Measurements from ENCODE around the gene OAS1. TPM values are rescaled to one million over a fixed set of nuclear protein-coding genes. Genes with fewer than 3 reads are reported as not detected.

OAS1 gene
- total RNA-seq, 1 donor from 2014 or later = 132 TPM

GRCh38 chr12:112927475-112927874, 20.7 kb downstream of the OAS1 start:
- Histone ChIP-seq H3K4me3 (ENCODE audit: insufficient read depth, low read depth, low read length) (no peak overlapping the region), H4K20me1 (ENCODE audit: insufficient read depth, low read length) (no peaks in the 10 kb centered on the region), H3K27ac (ENCODE audit: low read depth, low read length) (no peak overlapping the region), H3K36me3 (ENCODE audit: insufficient read depth, low read length) (no peaks in the 10 kb centered on the region), H3K4me2 (ENCODE audit: low read length) (no peak overlapping the region), H3K27me3 (ENCODE audit: insufficient read depth, low read length) (peaks cover 7% of the 10 kb centered on the region), H3K9ac (ENCODE audit: low read length) (no peak overlapping the region), H3K79me2 (ENCODE audit: insufficient read depth, low read length) (no peaks in the 10 kb centered on the region), H3K9me3 (ENCODE audit: insufficient read depth, low read depth, low read length) (no peaks in the 10 kb centered on the region), H2AFZ (ENCODE audit: low read depth, low read length) (no peak overlapping the region), H3K4me1 (ENCODE audit: insufficient read depth, low read length) (no peaks in the 10 kb centered on the region)
- peaks cover 6% of the 10 kb centered on the region for H3K9me3 Mint-ChIP-seq (ENCODE audit: unreplicated experiment)
- FAIRE-seq (no peak), DNase-seq (ENCODE audit: low read depth) (no peak)
- peaks cover 17% of the 10 kb centered on the region for H3K27me3 Mint-ChIP-seq (ENCODE audit: low read depth, unreplicated experiment)
- no peak overlapping the region for H3K27ac Mint-ChIP-seq (ENCODE audit: unreplicated experiment)
- H3K4me1 Mint-ChIP-seq (ENCODE audit: low read depth, unreplicated experiment) = peaks cover 3% of the 10 kb centered on the region
- H3K4me3 Mint-ChIP-seq (ENCODE audit: unreplicated experiment) = no peak overlapping the region
- TF ChIP-seq EZH2 (IDR thresholded peaks at IDR 0.05; ENCODE audit: insufficient read depth, low read length) (no peak), CTCF (IDR thresholded peaks at IDR 0.05; ENCODE audit: insufficient read depth, low read depth, low read length) (no peak)
- H3K36me3 Mint-ChIP-seq (ENCODE audit: low read depth, unreplicated experiment) = peaks cover 3% of the 10 kb centered on the region

DNA sequence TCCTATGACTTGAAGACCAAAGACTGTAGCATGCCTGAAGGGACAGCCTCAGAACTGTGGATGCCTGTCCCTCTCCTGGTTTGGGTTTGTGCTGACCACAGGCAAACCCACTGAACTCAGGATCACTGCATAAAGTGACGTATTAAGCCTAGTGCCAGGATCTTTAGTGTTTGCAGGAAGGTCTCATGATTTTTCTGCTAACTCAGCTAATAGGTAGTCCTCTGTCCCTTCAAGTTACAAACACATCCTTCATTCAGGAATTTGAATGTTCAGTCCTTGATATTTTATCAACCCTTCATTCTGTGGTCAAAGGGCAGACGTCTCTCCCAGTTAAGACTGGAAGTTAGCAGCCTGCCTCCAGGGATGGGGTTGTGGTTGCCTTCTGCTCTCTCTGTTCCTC, 21.2 kb downstream of the OAS1 start:
- H3K27ac Mint-ChIP-seq (ENCODE audit: unreplicated experiment) = no peak overlapping the region
- peaks cover 3% of the 10 kb centered on the region for H3K36me3 Mint-ChIP-seq (ENCODE audit: low read depth, unreplicated experiment)
- Histone ChIP-seq H3K4me1 (ENCODE audit: insufficient read depth, low read length) (no peaks in the 10 kb centered on the region), H3K27me3 (ENCODE audit: insufficient read depth, low read length) (peaks cover 7% of the 10 kb centered on the region), H3K9ac (ENCODE audit: low read length) (no peak overlapping the region), H3K79me2 (ENCODE audit: insufficient read depth, low read length) (no peaks in the 10 kb centered on the region), H2AFZ (ENCODE audit: low read depth, low read length) (no peak overlapping the region), H3K36me3 (ENCODE audit: insufficient read depth, low read length) (no peaks in the 10 kb centered on the region), H4K20me1 (ENCODE audit: insufficient read depth, low read length) (no peaks in the 10 kb centered on the region), H3K9me3 (ENCODE audit: insufficient read depth, low read depth, low read length) (no peaks in the 10 kb centered on the region), H3K27ac (ENCODE audit: low read depth, low read length) (no peak overlapping the region), H3K4me2 (ENCODE audit: low read length) (no peak overlapping the region), H3K4me3 (ENCODE audit: insufficient read depth, low read depth, low read length) (no peak overlapping the region)
- TF ChIP-seq EZH2 (IDR thresholded peaks at IDR 0.05; ENCODE audit: insufficient read depth, low read length) (no peak), CTCF (IDR thresholded peaks at IDR 0.05; ENCODE audit: insufficient read depth, low read depth, low read length) (no peak)
- FAIRE-seq (no peak), DNase-seq (ENCODE audit: low read depth) (no peak)
- peaks cover 20% of the 10 kb centered on the region for H3K27me3 Mint-ChIP-seq (ENCODE audit: low read depth, unreplicated experiment)
- H3K4me1 Mint-ChIP-seq (ENCODE audit: low read depth, unreplicated experiment) = peaks cover 3% of the 10 kb centered on the region
- H3K9me3 Mint-ChIP-seq (ENCODE audit: unreplicated experiment) = peaks cover 6% of the 10 kb centered on the region
- no peak overlapping the region for H3K4me3 Mint-ChIP-seq (ENCODE audit: unreplicated experiment)

DNA sequence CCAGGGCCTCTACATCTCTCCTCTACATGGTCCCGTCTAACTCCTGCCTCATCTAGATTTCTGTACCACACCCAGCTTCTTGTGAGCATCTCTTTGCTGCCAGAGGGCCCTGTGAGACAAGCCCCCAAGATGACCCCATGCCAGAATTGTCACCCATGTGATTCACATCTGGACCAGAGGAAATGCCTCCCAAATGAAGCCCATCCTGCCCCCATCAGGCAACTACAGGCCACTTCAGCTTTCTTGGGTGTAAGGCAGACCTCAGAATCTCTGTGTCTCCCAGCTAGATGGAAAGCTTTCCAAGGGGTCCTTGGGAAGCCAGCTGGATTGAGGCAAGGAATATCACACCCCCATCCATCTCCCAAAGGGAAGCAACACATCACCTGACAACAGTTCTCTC, 22.2 kb downstream of the OAS1 start:
- Mint-ChIP-seq H3K27me3 (ENCODE audit: low read depth, unreplicated experiment) (peaks cover 23% of the 10 kb centered on the region), H3K4me1 (ENCODE audit: low read depth, unreplicated experiment) (peaks cover 3% of the 10 kb centered on the region), H3K9me3 (ENCODE audit: unreplicated experiment) (peaks cover 6% of the 10 kb centered on the region), H3K4me3 (ENCODE audit: unreplicated experiment) (no peak overlapping the region), H3K36me3 (ENCODE audit: low read depth, unreplicated experiment) (no peaks in the 10 kb centered on the region), H3K27ac (ENCODE audit: unreplicated experiment) (no peak overlapping the region)
- DNase-seq (ENCODE audit: low read depth) (no peak), FAIRE-seq (no peak)
- Histone ChIP-seq H3K4me3 (ENCODE audit: insufficient read depth, low read depth, low read length) (no peak overlapping the region), H3K27me3 (ENCODE audit: insufficient read depth, low read length) (peaks cover 3% of the 10 kb centered on the region), H3K4me1 (ENCODE audit: insufficient read depth, low read length) (no peaks in the 10 kb centered on the region), H2AFZ (ENCODE audit: low read depth, low read length) (no peak overlapping the region), H3K9me3 (ENCODE audit: insufficient read depth, low read depth, low read length) (no peaks in the 10 kb centered on the region), H3K36me3 (ENCODE audit: insufficient read depth, low read length) (no peaks in the 10 kb centered on the region), H3K27ac (ENCODE audit: low read depth, low read length) (no peak overlapping the region), H3K9ac (ENCODE audit: low read length) (no peak overlapping the region), H4K20me1 (ENCODE audit: insufficient read depth, low read length) (no peaks in the 10 kb centered on the region), H3K4me2 (ENCODE audit: low read length) (no peak overlapping the region), H3K79me2 (ENCODE audit: insufficient read depth, low read length) (no peaks in the 10 kb centered on the region)
- TF ChIP-seq EZH2 (IDR thresholded peaks at IDR 0.05; ENCODE audit: insufficient read depth, low read length) (no peak), CTCF (IDR thresholded peaks at IDR 0.05; ENCODE audit: insufficient read depth, low read depth, low read length) (no peak)
